Stomach (tissue), 9 donors: Measurements from ENCODE around the gene HMHB1. TPM values are rescaled to one million over a fixed set of nuclear protein-coding genes. Genes with fewer than 3 reads are reported as not detected.

Experiments
- DNase-seq, 2 donors: peaks; one replicate each; pipeline versions ENCODE4 v3.0.0 to v3.0.0-alpha.2; 2013 to 2019
- H3K27ac ChIP-seq, 5 donors: fragments of 200-600 bp in 4 of 5; sonication (generic) in 4 of 5; one replicate each; pipeline ENCODE4 v1.5.1; 2013 to 2019; ENCODE audit warnings: mild to moderate bottlenecking in 1 of 5, moderate library complexity in 1 of 5
- H3K27me3 ChIP-seq, 3 donors: fragments of 200-600 bp; sonication (generic); one replicate each; pipeline ENCODE4 v1.5.1; 2017 to 2019; ENCODE audit warnings: mixed run types in 1 of 3
- H3K36me3 ChIP-seq, 4 donors: fragments of 200-600 bp; sonication (generic); 1 replicate in 3 of 4; 2 replicates in 1 of 4; pipeline ENCODE4 v1.5.1; 2016 to 2019
- H3K4me1 ChIP-seq, 4 donors: fragments of 200-600 bp; sonication (generic); one replicate each; pipeline ENCODE4 v1.5.1; 2016 to 2019
- H3K4me3 ChIP-seq, 4 donors: fragments of 200-600 bp; sonication (generic) in 3 of 4; one replicate each; pipeline ENCODE4 v1.5.1; 2016 to 2019; ENCODE audit warnings: mild to moderate bottlenecking in 1 of 4
- H3K9me3 ChIP-seq, 4 donors: fragments of 200-600 bp; sonication (generic); one replicate each; pipeline ENCODE4 v1.5.1; 2016 to 2019
- EP300 ChIP-seq: sonication (generic); formaldehyde crosslinking; IDR thresholded peaks from one replicate; pipeline ENCODE4 v1.6.1; 2017; ENCODE audit warnings: antibody characterized with exemption
- POLR2A ChIP-seq, 4 donors: fragments of 450-650 bp; IDR thresholded peaks; one replicate each; pipeline ENCODE4 v1.6.1; 2016; ENCODE audit warnings: antibody characterized with exemption in 4 of 4, control low read depth in 2 of 4, mild to moderate bottlenecking in 1 of 4, moderate library complexity in 1 of 4
- POLR2AphosphoS5 ChIP-seq, 3 donors: sonication (generic); formaldehyde crosslinking; IDR thresholded peaks; one replicate each; pipeline ENCODE4 v1.6.1; 2016; ENCODE audit warnings: antibody characterized with exemption in 3 of 3
- WGBS, 5 donors: extraction: QIAGEN DNeasy Blood & Tissue Kit in 3 of 5; methylation state at CpG; one replicate each; pipeline versions ENCODE4 v1.1.5 to v1.1.7; 2013 to 2018; 5-methylcytosine and 5-hydroxymethylcytosine counted together
- intact Hi-C: fragments of 100-400 bp; cut with DNase I; formaldehyde crosslinking; loops from one replicate; pipeline ENCODE4 v1.15.1; 2023; ENCODE audit warnings: low total_unique reads
- polyA plus RNA-seq, 3 donors: library from polyadenylated mRNA; stranded (reverse); fragments of 200-250 nt; gene quantifications; one replicate each; pipeline ENCODE4 v1.2.3, GENCODE V29; 2013
- total RNA-seq, 5 donors: library from RNA; depleted of rRNA; stranded (reverse); fragments of >200 nt; gene quantifications; one replicate each; pipeline versions ENCODE4 v1.1.0 to v1.2.3, GENCODE V29; 2014 to 2016
- TF ChIP-seq, protein P1 (sequence below), 7 experiments: fragments of 450-650 bp in 4 of 7; fragments of 200-600 bp in 3 of 7; sonication (generic) in 3 of 7; IDR thresholded peaks; one replicate each; pipeline ENCODE4 v1.5.1; 2016 to 2019; ENCODE audit warnings: antibody characterized with exemption in 7 of 7, control low read depth in 2 of 7, mild to moderate bottlenecking in 1 of 7
- donor health status: healthy with polysubstance abuse.
- donor health status: Bipolar disorder and iron deficiency.
- donor health status: healthy.

HMHB1 gene
- total and polyA plus RNA-seq, 8 donors = not detected

DNA sequence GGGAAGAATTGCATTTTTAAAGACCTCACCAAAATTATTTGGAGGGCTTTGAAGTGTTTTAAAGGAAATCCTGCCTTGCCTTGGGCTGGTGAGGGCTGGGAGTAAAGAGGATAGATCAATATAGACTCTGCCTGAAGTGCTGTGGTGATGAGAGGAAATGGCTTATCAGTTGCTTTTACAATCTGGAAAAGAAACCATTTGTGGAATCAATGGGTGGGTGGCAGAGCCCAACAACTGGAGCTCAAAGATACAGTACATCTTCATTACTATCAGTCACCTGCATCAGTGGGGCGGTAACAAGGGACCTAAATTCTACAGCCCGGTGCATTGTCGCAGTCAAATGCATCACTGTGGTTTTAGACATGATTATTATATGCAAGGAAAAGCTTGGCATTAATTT is 41.5 kb upstream of the HMHB1 start:
- no peak overlapping the region for H3K4me3 ChIP-seq
- DNase-seq = no peak
- H3K27ac ChIP-seq = no peak overlapping the region
- H3K36me3 ChIP-seq = no peaks in the 10 kb centered on the region
- WGBS, 5 donors = 83 to 93% (median 91%) methylated on average over 3 of the region's 3 CpGs
- H3K4me1 ChIP-seq = peaks cover 0 to 16% (median 6%) of the 10 kb centered on the region in 4 donors
- H3K9me3 ChIP-seq = no peaks in the 10 kb centered on the region
- no peaks in the 10 kb centered on the region for H3K27me3 ChIP-seq
- TF ChIP-seq POLR2AphosphoS5 (IDR thresholded peaks at IDR 0.05) (no peak), POLR2A (IDR thresholded peaks at IDR 0.05) (no peak), EP300 (no peak)
- TF ChIP-seq, protein P1, sequence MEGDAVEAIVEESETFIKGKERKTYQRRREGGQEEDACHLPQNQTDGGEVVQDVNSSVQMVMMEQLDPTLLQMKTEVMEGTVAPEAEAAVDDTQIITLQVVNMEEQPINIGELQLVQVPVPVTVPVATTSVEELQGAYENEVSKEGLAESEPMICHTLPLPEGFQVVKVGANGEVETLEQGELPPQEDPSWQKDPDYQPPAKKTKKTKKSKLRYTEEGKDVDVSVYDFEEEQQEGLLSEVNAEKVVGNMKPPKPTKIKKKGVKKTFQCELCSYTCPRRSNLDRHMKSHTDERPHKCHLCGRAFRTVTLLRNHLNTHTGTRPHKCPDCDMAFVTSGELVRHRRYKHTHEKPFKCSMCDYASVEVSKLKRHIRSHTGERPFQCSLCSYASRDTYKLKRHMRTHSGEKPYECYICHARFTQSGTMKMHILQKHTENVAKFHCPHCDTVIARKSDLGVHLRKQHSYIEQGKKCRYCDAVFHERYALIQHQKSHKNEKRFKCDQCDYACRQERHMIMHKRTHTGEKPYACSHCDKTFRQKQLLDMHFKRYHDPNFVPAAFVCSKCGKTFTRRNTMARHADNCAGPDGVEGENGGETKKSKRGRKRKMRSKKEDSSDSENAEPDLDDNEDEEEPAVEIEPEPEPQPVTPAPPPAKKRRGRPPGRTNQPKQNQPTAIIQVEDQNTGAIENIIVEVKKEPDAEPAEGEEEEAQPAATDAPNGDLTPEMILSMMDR (IDR thresholded peaks at IDR 0.05) = no peak
- intact Hi-C loops = no loop called here

DNA sequence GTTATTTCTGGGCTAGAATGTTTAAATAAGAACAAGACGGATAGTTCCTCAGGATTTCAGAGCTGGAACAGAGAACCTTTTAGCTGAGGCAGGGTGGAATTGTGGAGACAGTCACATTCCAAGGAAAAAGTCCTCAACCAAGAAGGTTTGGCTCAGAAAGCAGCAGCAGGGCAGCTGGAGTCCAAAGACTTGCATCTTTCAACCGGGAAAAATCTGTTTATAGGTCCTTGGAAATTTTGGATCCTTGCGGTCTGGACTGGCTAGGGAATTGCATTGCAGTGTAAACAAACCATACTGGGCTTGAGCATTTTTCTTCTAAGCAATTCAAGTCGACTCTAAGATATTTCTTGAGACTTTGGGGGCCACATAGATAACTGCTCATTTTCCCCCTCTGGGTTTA is 40.8 kb upstream of the HMHB1 start:
- DNase-seq = peak in 1 of 2 donors; percentile 22
- Histone ChIP-seq H3K9me3 (no peaks in the 10 kb centered on the region), H3K27me3 (no peaks in the 10 kb centered on the region), H3K4me3 (no peak overlapping the region), H3K27ac (peak overlapping the region in 1 of 5 donors; percentile 4), H3K4me1 (peaks cover 0 to 16% (median 6%) of the 10 kb centered on the region in 4 donors), H3K36me3 (no peaks in the 10 kb centered on the region)
- TF ChIP-seq, protein P1 (IDR thresholded peaks at IDR 0.05) = no peak
- TF ChIP-seq POLR2A (IDR thresholded peaks at IDR 0.05) = no peak
- TF ChIP-seq EP300 = no peak
- TF ChIP-seq POLR2AphosphoS5 (IDR thresholded peaks at IDR 0.05) = no peak
- intact Hi-C loops = no loop called here
- WGBS, 5 donors = 26 to 44% (median 40%) methylated on average over 4 of the region's 4 CpGs

DNA sequence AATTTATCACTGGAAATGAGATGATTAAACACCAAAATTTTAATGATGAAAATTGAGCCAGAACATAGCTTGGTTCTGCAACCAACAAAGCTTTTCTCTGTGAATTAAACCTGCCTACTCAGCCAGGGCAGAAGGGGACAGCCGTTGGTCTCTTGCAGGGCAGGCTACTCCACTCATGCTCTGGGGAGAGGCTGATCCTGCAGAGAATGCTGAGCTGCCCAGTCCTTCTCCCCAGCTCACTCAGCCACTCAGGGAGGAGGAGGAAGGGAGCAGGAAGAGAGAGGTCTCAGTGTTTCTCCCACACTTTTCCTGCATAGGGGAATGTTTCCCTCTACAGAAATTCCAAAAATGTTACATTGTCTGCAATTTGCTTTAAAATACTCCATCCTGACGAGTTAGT is 40.4 kb upstream of the HMHB1 start:
- TF ChIP-seq EP300 = no peak
- no peak for TF ChIP-seq POLR2AphosphoS5 (IDR thresholded peaks at IDR 0.05)
- TF ChIP-seq, protein P1 (IDR thresholded peaks at IDR 0.05) = no peak
- no peaks in the 10 kb centered on the region for H3K27me3 ChIP-seq
- no peak for DNase-seq
- no peak overlapping the region for H3K4me3 ChIP-seq
- peaks cover 0 to 16% (median 6%) of the 10 kb centered on the region in 4 donors for H3K4me1 ChIP-seq
- no peaks in the 10 kb centered on the region for H3K9me3 ChIP-seq
- intact Hi-C loops = no loop called here
- H3K27ac ChIP-seq = peak overlapping the region in 1 of 5 donors; percentile 4
- WGBS, 5 donors = 40 to 62% (median 52%) methylated on average over 2 of the region's 2 CpGs
- H3K36me3 ChIP-seq = no peaks in the 10 kb centered on the region

DNA sequence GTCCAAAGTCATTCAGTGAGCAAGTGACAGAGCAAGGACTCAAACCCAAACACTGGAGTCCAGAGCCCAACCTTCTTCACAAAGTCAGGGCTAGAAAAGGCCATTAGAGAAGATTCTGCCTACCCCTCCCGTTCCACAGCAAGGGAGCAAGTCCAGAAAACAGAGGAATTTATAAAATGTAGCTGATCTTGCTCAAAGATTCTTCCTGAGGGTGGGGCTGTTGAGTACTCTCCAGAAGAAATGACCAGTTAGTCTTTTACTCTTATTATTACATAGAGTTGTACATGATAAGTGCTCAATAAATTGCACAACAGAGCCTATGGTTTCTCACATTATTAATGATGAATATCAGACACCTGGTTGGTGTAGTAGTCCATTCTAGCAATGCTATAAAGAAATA is 39.3 kb upstream of the HMHB1 start:
- Histone ChIP-seq H3K9me3 (no peaks in the 10 kb centered on the region), H3K4me3 (no peak overlapping the region), H3K4me1 (peaks cover 0 to 16% (median 6%) of the 10 kb centered on the region in 4 donors), H3K27ac (no peak overlapping the region), H3K36me3 (no peaks in the 10 kb centered on the region), H3K27me3 (no peaks in the 10 kb centered on the region)
- 69 to 82% (median 76%) methylated on average over 1 of the region's 1 CpG for WGBS, 5 donors
- TF ChIP-seq EP300 (no peak), POLR2AphosphoS5 (IDR thresholded peaks at IDR 0.05) (no peak), POLR2A (IDR thresholded peaks at IDR 0.05) (no peak)
- TF ChIP-seq, protein P1 (IDR thresholded peaks at IDR 0.05) = no peak
- intact Hi-C loops = no loop called here
- no peak for DNase-seq
